ENCODE measurements around the gene COMMD6. TPM values are rescaled to one million over a fixed set of nuclear protein-coding genes. Genes with fewer than 3 reads are reported as not detected.

The COMMD6 gene
- total and polyA plus RNA-seq, 2 of the 13 experiments (the other 11 are each of a cell fraction or from before 2014, with no cell fraction given), result 97.0 to 164 TPM

- no peak for TF ChIP-seq FUBP1 (CRISPR knock-in tag; IDR thresholded peaks at IDR 0.05; ENCODE audit: borderline replicate concordance)
- TF ChIP-seq FOXM1 (CRISPR knock-in tag; IDR thresholded peaks at IDR 0.05), result no peak
- TF ChIP-seq GZF1 (CRISPR knock-in tag; IDR thresholded peaks at IDR 0.05), result no peak
- 0 out of 2 replicates have a peak, but pooled peaks have one; percentile 33 for TF ChIP-seq HIC2 (CRISPR knock-in tag; IDR thresholded peaks at IDR 0.05; ENCODE audit: low read depth)
- TF ChIP-seq FOSL1 (CRISPR knock-in tag; IDR thresholded peaks at IDR 0.05; ENCODE audit: borderline replicate concordance), result no peak
- no peak for TF ChIP-seq ZNF20 (CRISPR knock-in tag; IDR thresholded peaks at IDR 0.05)
- no peak for TF ChIP-seq SCMH1 (CRISPR knock-in tag; IDR thresholded peaks at IDR 0.05; ENCODE audit: borderline replicate concordance)
- peak; percentile 55 for TF ChIP-seq ZNF547 (CRISPR knock-in tag; IDR thresholded peaks at IDR 0.05)
- TF ChIP-seq ZBTB4 (CRISPR knock-in tag; IDR thresholded peaks at IDR 0.05; ENCODE audit: borderline replicate concordance), result 0 out of 2 replicates have a peak, but pooled peaks have one; percentile 65
- TF ChIP-seq MXD4 (CRISPR knock-in tag; IDR thresholded peaks at IDR 0.05), result peak; percentile 95
- 0 out of 2 replicates have a peak, but pooled peaks have one; percentile 57 for TF ChIP-seq ZNF343 (CRISPR knock-in tag; IDR thresholded peaks at IDR 0.05)
- TF ChIP-seq ZMYM3 (CRISPR knock-in tag; IDR thresholded peaks at IDR 0.05), result peak; percentile 64; the same call in 1 of the 2 replicates
- TF ChIP-seq ZNF740 (CRISPR knock-in tag; IDR thresholded peaks at IDR 0.05), result no peak
- TF ChIP-seq XBP1 (CRISPR knock-in tag; IDR thresholded peaks at IDR 0.05), result no peak
- TF ChIP-seq ZNF18 (CRISPR knock-in tag; IDR thresholded peaks at IDR 0.05; ENCODE audit: insufficient replicate concordance), result peak; percentile 83
- TF ChIP-seq SALL1 (CRISPR knock-in tag; IDR thresholded peaks at IDR 0.05), result peak; percentile 82
- TF ChIP-seq HNRNPH1 (optimal IDR thresholded peaks at IDR 0.05; ENCODE audit: low read depth, low read length), result no peak
- no peak for TF ChIP-seq ZNF775 (CRISPR knock-in tag; IDR thresholded peaks at IDR 0.05; ENCODE audit: borderline replicate concordance)
- TF ChIP-seq SIN3A (IDR thresholded peaks at IDR 0.05; ENCODE audit: borderline replicate concordance, low read depth, low read length), result no peak; the same call in none of the 2 replicates
Observed at GRCh38 chr13:75549262-75550158, 11.9 kb upstream of the COMMD6 start, which contains the start of gene UCHL3 (continued).

All from HepG2 (cell line).